ENCODE results near the gene KCNJ6. TPM values are rescaled to one million over a fixed set of nuclear protein-coding genes. Genes with fewer than 3 reads are reported as not detected.

Gene KCNJ6
- total and polyA plus RNA-seq, 2 of the 8 experiments (the other 6 are each of a cell fraction or from before 2014, with no cell fraction given): 0.51 to 1.2 TPM

DNA sequence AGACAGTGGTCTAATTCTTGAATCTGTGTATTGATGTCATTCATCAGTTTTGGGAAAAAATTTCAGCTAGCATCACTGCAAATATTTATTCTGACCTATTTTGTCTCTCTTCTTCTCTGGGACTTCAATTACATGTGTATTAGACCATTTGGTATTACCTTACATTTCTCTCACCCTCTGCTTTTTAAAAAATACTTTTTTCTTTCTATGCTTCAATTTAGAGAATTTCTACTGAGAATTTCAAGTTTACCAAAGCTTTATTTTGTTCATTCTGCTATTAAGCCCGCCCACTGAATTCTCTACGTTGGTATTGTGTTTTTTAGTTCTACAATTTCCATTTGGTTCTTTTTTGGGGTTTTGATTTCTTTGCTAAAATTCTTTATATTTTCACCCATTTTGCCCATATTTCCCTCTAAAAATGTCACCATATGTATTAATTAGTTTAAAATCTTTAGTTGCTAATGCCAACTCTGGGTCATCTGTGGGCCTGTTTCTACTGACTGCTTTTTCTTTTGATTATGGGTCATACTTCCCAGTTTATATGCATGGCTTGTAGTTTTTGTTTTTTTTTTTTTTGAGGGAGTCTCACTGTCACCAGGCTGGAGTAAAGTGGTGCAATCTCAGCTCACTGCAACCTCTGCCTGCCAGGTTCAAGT, 337.7 kb downstream of the KCNJ6 start (continued):
- TF ChIP-seq NRF1 (IDR thresholded peaks at IDR 0.05; ENCODE audit: low read depth, low read length): no peak
- no peak for TF ChIP-seq CHD7 (IDR thresholded peaks at IDR 0.05; ENCODE audit: insufficient replicate concordance, low read length)
- TF ChIP-seq MAFK (IDR thresholded peaks at IDR 0.05; ENCODE audit: low read depth, low read length): no peak
- no peak for TF ChIP-seq CTCF (IDR thresholded peaks at IDR 0.05; ENCODE audit: control extremely low read depth in 1 of 3, insufficient read depth in 1 of 3, low read depth in 1 of 3, low read length in 3 of 3)
- no peak for TF ChIP-seq ATF3 (IDR thresholded peaks at IDR 0.05; ENCODE audit: insufficient read depth, low read depth, low read length)
- TF ChIP-seq POLR2AphosphoS5 (IDR thresholded peaks at IDR 0.05; ENCODE audit: low read depth, low read length): no peak
